Muscle layer of colon (tissue), 2 donors: Measurements from ENCODE around the gene CDC42EP4.

Source experiments
- H3K27ac ChIP-seq: one replicate; pipeline ENCODE4 v1.7.0; 2013; ENCODE audit warnings: low read depth, mild to moderate bottlenecking, low read length, moderate library complexity
- H3K27me3 ChIP-seq, 2 donors: one replicate each; pipeline ENCODE4 v1.7.0; 2013; ENCODE audit warnings: low read length in 2 of 2, mild to moderate bottlenecking in 2 of 2; ENCODE audit not compliant: insufficient read depth in 2 of 2, control insufficient read depth in 1 of 2
- H3K36me3 ChIP-seq: one replicate; pipeline ENCODE4 v1.7.0; 2013; ENCODE audit warnings: mild to moderate bottlenecking, low read length; ENCODE audit not compliant: insufficient read depth
- H3K4me1 ChIP-seq: one replicate; pipeline ENCODE4 v1.7.0; 2013; ENCODE audit warnings: mild to moderate bottlenecking, low read length; ENCODE audit not compliant: insufficient read depth
- H3K4me3 ChIP-seq, 2 donors: one replicate each; pipeline ENCODE4 v1.7.0; 2013; ENCODE audit warnings: low read length in 2 of 2, low read depth in 1 of 2, mild to moderate bottlenecking in 1 of 2, moderate library complexity in 1 of 2
- H3K9ac ChIP-seq: one replicate; pipeline ENCODE4 v1.7.0; 2013; ENCODE audit warnings: low read length
- H3K9me3 ChIP-seq: one replicate; pipeline ENCODE4 v1.7.0; 2013; ENCODE audit warnings: mild to moderate bottlenecking, low read length
- donor health status: abdominal sarcoma.
- donor health status: Adenocarcinoma of cecum.

Gene CDC42EP4

DNA sequence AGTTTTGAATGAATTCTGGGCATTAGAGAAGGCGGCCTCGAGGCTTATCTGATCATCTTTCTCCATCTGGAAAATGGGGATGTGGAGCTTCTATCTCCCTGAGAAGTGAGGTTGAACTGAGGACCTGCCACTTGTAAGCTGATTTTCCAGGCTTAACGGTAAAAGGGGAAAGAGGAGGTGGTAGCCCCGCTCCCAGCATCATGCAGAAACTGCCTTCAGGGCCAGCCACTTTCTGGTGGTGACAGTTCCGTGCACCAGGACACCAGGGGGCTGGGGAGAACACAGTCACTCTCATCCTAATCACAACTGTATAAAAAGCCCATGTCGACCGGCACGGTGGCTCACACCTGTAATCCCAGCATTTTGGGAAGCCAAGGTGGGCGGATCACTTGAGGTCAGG is 29.2 kb downstream of the CDC42EP4 start:
- Histone ChIP-seq H3K27ac (no peak overlapping the region), H3K27me3 (no peaks in the 10 kb centered on the region), H3K9me3 (no peaks in the 10 kb centered on the region), H3K4me1 (peaks cover 56% of the 10 kb centered on the region), H3K9ac (no peak overlapping the region), H3K36me3 (peaks cover 16% of the 10 kb centered on the region), H3K4me3 (no peak overlapping the region)

- Histone ChIP-seq H3K4me3 (no peak overlapping the region), H3K27me3 (no peaks in the 10 kb centered on the region), H3K9ac (no peak overlapping the region), H3K36me3 (peaks cover 13% of the 10 kb centered on the region), H3K27ac (no peak overlapping the region), H3K9me3 (no peaks in the 10 kb centered on the region), H3K4me1 (peaks cover 51% of the 10 kb centered on the region)
These were observed 29.9 kb downstream of the CDC42EP4 start for GRCh38 chr17:73281928-73282327.

- no peaks in the 10 kb centered on the region for H3K9me3 ChIP-seq
- no peaks in the 10 kb centered on the region for H3K27me3 ChIP-seq
- peaks cover 35% of the 10 kb centered on the region for H3K4me1 ChIP-seq
- no peak overlapping the region for H3K9ac ChIP-seq
- no peak overlapping the region for H3K27ac ChIP-seq
- H3K4me3 ChIP-seq, result no peak overlapping the region
- H3K36me3 ChIP-seq, result no peaks in the 10 kb centered on the region
These were observed 31.6 kb downstream of the CDC42EP4 start for GRCh38 chr17:73280191-73280590.

- peaks cover 30% of the 10 kb centered on the region for H3K4me1 ChIP-seq
- no peak overlapping the region for H3K9ac ChIP-seq
- H3K4me3 ChIP-seq, result no peak overlapping the region
- no peaks in the 10 kb centered on the region for H3K27me3 ChIP-seq
- no peaks in the 10 kb centered on the region for H3K36me3 ChIP-seq
- no peak overlapping the region for H3K27ac ChIP-seq
- no peaks in the 10 kb centered on the region for H3K9me3 ChIP-seq
These were observed 32.1 kb downstream of the CDC42EP4 start for GRCh38 chr17:73279704-73280103.

GRCh38 chr17:73278465-73279453 is 33.0 kb downstream of the CDC42EP4 start:
- H3K27me3 ChIP-seq, result no peaks in the 10 kb centered on the region

DNA sequence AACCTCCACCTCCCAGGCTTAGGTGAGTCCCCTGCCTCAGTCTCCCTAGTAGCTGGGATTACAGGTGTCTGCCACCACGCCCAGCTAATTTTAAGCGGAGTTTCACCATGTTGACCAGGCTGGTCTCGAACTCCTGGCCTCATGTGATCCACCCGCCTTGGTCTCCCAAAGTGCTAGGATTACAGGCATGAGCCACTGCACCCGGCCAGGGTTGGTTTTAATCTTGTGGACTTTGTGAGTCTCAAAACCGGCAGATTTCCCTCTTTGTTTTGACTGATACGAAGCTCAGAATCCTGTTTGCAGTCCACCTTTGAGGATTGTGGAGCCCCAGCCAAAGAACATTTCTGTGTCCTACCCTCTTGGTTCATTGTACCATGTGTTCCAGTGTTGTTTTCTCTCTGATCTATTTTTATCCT is 33.7 kb downstream of the CDC42EP4 start:
- H3K36me3 ChIP-seq, result no peaks in the 10 kb centered on the region
- H3K9ac ChIP-seq, result no peak overlapping the region
- no peaks in the 10 kb centered on the region for H3K27me3 ChIP-seq
- no peak overlapping the region for H3K4me3 ChIP-seq
- H3K9me3 ChIP-seq, result no peaks in the 10 kb centered on the region
- H3K4me1 ChIP-seq, result peaks cover 17% of the 10 kb centered on the region
- H3K27ac ChIP-seq, result no peak overlapping the region

More at GRCh38 chr17:73278465-73279453, 33.0 kb downstream of the CDC42EP4 start:
- Histone ChIP-seq H3K4me3 (no peak overlapping the region), H3K9ac (no peak overlapping the region), H3K36me3 (no peaks in the 10 kb centered on the region), H3K27ac (no peak overlapping the region), H3K4me1 (peaks cover 20% of the 10 kb centered on the region), H3K9me3 (no peaks in the 10 kb centered on the region)

DNA sequence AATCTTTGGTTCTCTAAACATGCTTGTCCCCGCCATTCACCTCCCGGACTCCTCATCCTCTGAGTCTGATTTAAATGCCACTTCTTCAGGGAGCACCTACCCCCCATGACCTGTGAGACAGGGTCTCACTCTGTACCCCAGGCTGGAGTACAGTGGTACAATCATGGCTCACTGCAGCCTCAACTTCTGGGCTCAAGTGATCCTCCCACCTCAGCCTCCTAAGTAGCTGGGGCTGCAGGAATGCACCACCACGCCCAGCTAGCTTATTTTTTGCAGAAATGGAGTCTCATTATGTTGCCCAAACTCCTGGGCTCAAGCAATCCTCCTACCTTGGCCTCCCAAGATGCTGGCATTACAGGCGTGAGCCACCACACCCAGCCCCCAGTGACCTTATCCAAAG is 37.3 kb downstream of the CDC42EP4 start:
- Histone ChIP-seq H3K4me3 (no peak overlapping the region), H3K9ac (no peak overlapping the region), H3K9me3 (no peaks in the 10 kb centered on the region), H3K27me3 (no peaks in the 10 kb centered on the region), H3K27ac (no peak overlapping the region), H3K4me1 (peaks cover 17% of the 10 kb centered on the region), H3K36me3 (no peaks in the 10 kb centered on the region)

DNA sequence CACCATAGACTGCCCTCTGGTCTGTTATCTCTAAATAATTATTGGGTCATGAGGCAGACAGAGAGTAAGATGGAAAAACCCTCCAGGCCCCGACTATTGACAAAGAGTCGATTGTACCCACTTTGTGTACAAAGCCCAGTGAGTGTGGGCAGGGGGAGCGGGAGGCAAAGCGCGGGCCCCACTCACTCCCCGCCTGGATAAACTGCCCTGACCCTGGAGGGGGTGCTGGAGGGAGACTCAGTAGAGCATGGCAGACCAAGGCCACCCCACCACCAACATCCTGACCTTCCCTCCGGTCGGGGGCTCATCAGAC is 38.9 kb downstream of the CDC42EP4 start:
- H3K4me3 ChIP-seq, result no peak overlapping the region
- no peaks in the 10 kb centered on the region for H3K27me3 ChIP-seq
- no peaks in the 10 kb centered on the region for H3K36me3 ChIP-seq
- no peaks in the 10 kb centered on the region for H3K9me3 ChIP-seq
- peaks cover 4% of the 10 kb centered on the region for H3K4me1 ChIP-seq
- H3K9ac ChIP-seq, result no peak overlapping the region
- H3K27ac ChIP-seq, result no peak overlapping the region

DNA sequence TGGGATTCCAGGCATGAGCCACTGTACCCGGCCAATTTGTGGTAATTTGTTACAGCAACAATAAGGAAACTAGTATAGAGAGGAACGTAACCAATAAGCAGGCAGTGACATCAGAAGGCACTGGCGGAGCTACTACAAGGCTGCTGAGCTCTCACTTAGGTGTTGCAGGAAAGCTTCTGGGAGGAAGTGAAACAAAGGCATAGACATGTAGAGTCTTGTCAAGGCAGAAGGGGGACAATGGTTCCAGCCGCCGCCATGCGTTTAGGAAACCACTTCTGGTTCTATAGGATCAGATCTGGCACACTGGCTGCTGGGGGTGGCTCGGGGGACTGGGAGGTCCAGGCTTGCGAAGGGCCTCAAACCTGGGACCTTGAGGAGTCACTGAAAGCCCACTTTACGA is 40.7 kb downstream of the CDC42EP4 start:
- Histone ChIP-seq H3K9me3 (no peaks in the 10 kb centered on the region), H3K4me1 (no peaks in the 10 kb centered on the region), H3K4me3 (no peak overlapping the region), H3K27me3 (no peaks in the 10 kb centered on the region), H3K9ac (no peak overlapping the region), H3K27ac (no peak overlapping the region), H3K36me3 (no peaks in the 10 kb centered on the region)

- no peak overlapping the region for H3K4me3 ChIP-seq
- H3K36me3 ChIP-seq, result no peaks in the 10 kb centered on the region
- no peaks in the 10 kb centered on the region for H3K4me1 ChIP-seq
- H3K27ac ChIP-seq, result no peak overlapping the region
- no peaks in the 10 kb centered on the region for H3K27me3 ChIP-seq
- H3K9ac ChIP-seq, result no peak overlapping the region
- no peaks in the 10 kb centered on the region for H3K9me3 ChIP-seq
These were observed 42.0 kb downstream of the CDC42EP4 start for GRCh38 chr17:73269791-73270190.

- no peak overlapping the region for H3K4me3 ChIP-seq
- H3K27me3 ChIP-seq, result no peaks in the 10 kb centered on the region
- no peak overlapping the region for H3K9ac ChIP-seq
- no peaks in the 10 kb centered on the region for H3K9me3 ChIP-seq
- no peaks in the 10 kb centered on the region for H3K36me3 ChIP-seq
- H3K4me1 ChIP-seq, result no peaks in the 10 kb centered on the region
- H3K27ac ChIP-seq, result no peak overlapping the region
These were observed 42.5 kb downstream of the CDC42EP4 start for GRCh38 chr17:73269329-73269615.
